Activated CD8-positive, alpha-beta memory T cell treated with anti-CD3 and anti-CD28 coated beads for 1 hour (primary cell): ENCODE measurements around the gene B3GALT6.

ENCODE experiments used
- DNase-seq, 2 donors: peaks; one replicate each; pipeline ENCODE4 v3.0.0-alpha.2; 2020; ENCODE audit warnings: low read depth in 1 of 2; ENCODE audit errors: extremely low read depth in 1 of 2

Gene B3GALT6

DNA sequence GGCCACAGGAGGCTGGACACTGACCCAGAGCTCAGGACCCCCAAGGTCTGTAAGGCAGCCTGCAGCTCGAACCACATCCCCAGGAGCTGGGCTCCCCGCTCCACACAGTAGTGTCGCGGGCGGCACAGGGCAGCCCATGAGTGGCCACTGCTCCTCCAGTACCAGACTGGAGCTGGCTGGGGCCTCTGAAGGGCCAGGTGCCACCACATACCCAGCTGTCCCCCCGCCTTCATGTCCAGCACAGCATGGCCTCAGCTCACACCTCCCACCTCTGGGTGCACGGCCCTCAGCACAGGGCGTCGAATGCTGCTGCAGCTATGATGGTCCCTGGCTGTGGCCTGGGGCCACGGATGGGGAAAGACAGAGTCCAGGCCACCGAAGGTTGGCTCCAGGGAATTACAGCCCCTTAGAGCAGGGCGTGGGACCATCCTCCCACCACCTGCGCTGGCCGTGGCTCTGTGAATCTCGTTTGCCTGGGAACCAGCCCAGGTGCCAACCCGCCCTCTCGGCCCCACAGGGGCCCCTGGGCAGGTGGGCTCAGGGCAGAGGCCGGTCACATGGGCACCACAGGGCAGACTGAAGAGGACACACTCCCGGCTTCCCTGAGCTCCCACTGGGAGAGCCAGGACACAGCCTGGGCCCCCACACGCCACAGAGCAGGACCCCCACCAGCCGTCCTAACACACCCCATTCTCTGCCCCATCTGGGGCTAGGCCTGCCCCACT, 16.0 kb upstream of the B3GALT6 start:
- DNase-seq, result no peak

DNA sequence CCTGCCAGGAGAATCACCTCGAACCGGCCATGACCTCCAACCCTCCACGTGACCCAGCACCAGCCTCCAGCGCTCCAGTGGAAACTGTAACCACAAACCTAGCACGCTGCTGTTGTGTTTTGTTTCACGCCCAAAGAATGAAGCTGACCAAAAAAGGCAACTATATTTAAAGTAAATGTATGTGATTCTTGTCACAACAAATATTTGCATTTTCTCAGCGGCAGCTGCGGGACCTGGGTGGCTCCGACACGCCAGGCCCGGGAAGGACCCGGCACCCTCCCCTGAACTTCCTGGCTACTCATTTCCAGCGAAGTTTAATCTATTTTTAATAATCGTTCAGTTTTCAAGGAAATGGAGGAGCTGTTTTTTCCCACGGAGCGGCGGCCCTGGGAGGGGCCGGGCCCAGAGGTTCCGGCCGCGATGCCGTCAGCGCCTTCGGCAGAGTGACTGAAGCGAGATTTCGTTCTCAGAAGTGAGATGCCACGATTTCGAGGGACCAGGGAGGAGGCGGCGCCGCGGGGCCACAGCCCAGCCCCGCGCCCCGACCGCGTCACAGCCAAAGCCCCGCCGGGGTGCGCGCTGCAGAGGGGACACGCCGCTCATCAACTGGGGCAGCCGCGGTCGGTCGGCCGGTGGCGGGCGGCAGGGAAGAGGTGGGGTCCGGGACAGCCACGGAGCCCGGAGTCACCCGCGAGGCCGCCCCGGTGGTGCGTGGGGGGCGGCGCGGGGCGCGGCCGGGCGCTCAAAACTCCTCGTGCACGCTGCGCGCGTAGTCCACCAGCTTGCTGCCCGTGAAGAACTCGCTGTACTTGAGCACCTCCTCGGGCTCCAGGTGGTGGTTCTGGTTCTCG, 15.0 kb upstream of the B3GALT6 start:
- no peak for DNase-seq

DNA sequence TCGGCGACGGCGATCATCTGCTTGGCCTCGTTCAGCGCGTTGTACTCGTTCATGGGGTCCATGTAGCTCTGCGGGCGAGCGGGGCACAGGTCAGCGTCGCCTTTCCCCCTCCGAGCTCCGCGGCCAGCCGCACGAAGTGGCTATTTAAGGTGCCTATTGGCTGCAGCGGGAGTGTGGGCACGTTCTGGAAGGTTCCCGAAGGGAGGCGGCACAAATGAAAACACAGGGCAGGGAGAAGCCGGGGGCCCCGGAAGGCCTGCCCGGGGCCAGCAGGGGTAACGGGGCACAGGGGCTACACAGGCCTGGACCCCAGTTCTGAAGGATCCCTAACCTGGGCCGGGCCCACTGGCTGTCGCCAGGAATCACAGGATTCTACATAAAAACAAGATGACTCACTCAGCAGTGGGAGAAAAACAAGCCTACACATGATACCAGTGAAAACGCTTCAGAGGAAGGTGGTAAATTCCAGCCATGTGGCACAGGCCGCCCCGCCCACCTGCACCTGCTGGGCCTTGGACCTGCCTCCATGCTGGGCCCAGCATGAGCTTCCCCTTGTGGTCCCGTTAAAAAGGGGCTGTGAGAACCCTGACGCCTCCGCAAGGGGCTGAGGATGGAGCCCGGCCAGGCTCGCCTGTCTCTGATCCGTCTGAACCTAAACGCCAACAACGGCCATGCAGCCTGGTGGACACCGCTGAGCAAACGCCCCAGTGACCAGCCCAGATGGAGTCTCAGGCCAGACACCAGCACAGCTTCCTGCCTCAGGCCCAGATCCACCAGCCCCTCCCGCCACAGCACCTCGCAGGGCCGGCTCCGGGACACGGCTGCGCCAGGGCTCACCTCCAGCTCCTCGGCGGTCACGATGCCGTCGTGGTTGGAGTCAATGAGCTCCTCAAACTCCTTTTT, 14.2 kb upstream of the B3GALT6 start:
- DNase-seq, result no peak

DNA sequence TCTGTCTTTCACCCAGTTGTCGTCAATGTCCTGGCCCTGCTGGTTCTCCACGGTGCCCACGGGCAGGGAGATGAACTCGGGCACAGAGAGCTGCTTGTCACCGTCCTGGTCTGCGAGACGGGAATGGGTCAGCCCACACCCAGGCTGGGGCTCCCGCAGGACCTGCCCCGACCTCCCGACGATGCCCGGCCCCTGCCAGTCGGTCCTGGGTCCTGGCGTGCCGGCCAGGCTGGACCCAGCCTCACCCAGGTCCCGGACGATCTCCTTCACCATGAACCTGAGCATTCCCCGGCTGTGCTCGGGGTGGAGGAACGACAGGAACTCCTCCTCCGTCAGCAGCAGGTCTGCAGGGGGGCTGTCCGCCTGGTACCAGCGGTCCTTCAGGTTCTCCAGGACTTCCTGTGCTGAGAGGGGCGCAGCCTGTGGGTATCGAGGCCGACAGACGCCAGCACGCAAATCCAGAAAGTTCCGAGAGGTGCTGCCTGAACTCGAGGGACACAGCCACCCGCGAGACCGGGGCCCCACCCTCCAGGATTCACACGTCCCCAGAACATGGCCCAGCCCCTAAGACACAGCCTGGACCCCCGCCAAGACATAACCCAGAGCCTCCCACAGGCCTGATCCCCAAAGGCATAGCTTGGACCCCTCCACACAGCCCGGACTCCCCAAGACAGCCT, 13.4 kb upstream of the B3GALT6 start:
- no peak for DNase-seq

DNA sequence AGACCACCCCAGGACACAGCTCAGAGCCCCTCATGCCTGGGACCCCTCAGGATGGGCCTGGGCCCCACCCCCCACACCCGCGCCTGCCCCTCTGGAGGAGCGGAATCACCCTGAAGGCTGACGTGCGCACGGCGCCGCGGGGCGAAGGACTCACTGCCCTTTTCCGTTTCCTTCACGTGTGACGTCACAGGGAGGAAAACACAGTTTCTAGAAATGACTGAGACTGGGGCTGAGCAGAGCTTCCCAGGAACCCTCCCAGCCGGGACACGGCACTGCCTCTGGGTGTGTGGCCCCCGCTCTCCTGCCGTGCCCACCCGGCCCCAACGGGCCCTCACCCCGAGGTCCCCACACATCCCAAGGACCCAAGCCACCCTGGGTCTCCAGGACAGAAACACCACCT, 12.7 kb upstream of the B3GALT6 start:
- no peak for DNase-seq

DNA sequence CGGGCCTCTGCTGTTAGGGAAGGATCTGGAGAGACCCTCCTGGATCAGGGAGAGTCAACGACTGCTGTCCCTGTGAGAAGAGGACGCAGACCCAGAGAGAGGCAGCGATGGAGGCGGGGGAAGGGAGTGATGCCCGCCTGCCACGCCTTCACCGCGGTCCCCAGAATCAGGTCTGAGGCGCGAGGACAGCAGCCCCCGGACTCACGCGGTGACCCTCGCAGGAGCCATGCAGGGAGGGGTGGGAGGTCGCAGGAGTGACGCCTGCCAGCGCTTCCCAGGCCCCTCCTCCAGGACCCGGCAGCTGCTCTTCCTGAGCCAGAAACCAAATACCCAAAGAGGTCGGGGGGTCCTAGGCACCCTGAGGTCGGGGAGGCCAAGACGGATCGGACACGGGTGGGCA, 11.8 kb upstream of the B3GALT6 start:
- no peak for DNase-seq

DNA sequence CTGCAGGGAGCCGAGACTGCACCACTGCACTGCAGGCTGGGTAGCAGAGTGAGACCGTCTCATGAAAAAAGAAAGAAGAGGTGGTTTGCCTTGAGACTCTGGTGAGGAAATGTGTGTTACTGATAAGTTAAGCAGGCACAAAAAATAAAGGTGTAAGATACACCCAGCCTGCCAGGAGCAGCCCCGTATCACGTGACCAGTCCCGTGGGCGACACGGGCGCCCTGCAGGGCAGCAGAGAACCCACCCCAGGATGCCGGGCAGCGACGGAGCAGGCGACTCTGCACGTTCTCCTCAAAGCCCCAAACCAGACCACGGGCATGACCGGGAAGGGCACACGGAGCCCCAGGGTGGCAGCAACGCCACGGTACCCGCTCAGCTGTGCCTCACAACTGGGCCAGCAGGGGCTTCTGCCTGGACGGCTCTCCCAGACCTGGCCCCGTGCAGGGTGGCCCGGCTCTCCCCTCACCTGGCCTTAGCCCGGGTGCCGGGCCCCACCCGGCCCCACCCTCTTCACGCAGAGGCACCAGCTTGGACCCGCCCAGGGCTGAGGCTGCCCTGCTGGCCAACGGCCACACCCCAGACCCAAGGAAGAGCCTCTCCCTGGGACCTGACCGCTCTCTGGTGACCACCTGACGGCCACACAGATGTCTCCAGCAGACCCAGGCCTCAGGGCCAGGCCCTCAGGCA, 10.0 kb upstream of the B3GALT6 start:
- no peak for DNase-seq

DNA sequence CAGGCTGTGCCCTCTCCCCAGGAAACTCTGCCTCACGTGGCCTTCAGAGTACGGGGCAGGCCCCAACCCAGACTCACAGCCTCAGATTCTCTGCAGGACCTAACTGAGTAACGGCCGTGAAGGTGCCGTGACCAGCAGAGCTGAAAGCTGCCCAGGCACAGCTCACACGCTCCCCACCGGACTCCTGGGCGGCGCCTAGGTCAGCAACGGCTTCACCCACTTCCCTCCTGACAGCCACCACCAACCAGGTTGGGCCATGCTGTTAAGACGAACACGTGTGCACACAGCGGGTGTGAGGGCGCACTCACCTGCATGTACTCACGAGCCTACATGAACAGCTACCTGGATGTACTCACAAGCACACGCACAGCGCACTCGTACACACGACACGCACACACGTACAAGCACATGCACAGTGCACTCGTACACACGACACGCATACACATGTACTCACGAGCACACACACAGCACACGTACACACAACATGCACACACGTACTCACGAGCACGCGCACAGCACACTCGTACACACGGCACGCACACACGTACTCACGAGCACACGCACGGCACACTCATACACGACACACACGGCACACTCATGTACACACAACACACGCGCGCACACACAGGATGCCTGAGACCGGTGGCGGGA, 9.3 kb upstream of the B3GALT6 start:
- DNase-seq, result no peak

DNA sequence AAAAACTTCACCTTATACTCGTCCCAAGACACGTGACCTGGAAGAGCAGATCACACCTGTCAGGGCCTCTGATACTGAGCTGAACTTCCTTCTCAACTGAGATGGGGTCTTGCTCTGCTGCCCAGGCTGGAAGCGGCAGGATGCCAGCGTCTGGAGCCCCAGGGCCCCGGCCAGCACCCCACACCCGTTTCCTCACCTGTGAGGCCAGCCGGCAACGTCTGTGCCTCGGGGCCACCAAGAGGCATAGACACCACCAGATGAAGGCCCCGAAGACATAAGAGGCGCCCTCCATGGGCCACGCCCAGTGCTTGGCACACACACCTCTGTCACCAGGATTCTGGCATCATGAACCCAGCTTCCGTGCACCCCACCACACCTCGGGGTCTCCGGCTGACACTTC, 8.7 kb upstream of the B3GALT6 start:
- DNase-seq, result no peak

DNA sequence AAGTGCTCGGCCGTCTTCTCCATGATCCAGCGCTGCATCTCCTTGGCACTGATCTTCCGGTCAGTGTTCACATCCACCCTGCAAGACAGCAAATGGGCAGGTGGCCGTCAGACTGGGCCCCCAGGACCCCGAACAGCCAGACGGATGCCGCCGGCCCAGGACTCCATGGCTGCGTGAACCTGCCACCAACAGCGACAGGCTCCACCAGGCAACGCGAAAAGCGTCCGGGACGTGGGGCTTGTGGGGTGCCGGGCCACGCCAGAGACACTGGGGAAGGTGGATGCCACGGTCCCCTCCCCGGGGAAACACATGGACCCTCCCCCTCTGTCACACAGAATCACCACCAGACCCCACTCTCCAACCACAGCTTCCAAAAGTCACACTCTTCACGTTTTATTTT, 8.1 kb upstream of the B3GALT6 start:
- no peak for DNase-seq

DNA sequence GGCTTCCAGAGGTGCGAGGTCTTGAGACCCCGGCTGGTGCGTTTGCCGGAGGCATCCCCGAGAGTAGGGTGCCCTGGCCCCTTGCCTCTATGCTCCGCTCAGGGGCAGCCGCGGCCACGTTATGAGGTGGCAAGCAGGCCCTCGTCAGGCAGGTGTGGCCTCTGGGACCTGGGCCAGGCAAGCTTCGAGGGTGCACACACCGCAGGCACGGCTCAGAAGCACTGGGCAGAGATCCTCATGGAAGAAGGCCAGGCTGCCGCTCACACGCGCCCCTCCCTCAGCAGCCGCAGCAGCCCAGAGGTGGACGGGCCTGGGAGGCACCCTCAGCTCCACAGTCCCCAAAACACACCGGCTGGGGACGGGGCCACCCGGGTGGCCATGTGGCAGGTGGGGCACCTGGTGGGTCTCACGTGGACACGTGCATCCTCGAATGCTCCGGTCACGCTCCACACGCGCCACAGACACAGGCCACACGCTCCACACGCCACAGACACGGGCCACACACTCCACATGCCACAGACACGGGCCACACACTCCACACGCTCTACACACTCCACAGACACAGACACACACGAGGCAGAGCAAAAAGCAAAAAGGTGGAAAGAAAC, 6.7 kb upstream of the B3GALT6 start:
- DNase-seq, result no peak

DNA sequence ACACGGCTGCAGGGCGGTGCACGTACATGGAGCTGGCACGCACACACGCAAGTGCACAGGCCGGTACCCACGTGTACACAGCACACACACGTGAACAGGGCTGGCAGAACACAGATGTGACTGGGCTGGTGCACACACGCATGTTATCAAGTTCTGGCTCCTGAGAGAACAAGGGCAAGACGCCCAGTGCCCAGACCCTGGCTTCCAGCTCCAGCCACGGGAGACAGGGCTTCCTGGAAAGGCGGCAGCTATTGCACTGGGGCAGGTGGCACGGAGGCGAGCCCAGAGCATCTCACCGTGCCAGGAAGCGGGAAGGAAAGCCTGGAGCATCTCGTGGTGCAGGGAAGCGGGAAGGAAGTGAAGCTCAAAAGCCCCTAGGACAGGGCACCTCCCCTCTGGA, 6.1 kb upstream of the B3GALT6 start:
- no peak for DNase-seq

DNA sequence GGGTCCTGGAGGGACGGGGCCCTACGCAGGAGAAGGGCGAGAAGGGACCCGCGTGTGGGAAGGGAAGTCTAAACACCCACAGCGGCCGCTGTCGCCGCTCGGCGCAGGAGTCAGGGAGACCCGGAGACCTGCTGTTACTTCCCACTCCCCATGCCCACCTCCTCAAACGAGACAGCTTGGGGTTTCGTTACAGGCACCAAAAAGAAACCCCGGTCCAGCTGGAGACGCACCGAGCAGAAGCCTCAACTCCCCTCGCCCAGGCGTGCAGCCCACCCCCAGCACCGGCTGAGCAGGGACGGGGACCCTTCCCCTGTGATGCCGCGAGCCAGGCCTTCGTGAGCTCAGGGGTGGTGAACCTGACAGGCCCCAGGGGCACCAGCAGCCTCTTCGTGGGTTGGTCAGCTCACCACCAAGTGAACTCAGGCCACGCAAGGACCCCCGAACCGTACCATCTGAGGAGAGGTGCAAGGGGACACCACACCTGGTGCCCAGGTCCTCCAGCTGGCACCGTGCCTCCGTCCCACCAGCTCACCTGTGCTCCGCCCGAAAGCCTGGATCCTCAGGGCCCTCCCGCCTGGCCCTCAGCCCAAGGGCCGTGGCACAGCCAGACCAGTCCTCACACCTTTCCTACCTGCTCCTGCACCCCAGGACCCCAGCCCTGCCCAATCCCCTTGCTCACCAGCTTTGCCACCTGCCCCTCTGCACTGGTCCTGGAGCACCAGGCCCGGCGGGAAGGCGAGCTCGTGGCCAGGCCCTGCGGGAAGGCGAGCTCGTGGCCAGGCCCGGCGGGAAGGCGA, 5.3 kb upstream of the B3GALT6 start:
- DNase-seq, result no peak

DNA sequence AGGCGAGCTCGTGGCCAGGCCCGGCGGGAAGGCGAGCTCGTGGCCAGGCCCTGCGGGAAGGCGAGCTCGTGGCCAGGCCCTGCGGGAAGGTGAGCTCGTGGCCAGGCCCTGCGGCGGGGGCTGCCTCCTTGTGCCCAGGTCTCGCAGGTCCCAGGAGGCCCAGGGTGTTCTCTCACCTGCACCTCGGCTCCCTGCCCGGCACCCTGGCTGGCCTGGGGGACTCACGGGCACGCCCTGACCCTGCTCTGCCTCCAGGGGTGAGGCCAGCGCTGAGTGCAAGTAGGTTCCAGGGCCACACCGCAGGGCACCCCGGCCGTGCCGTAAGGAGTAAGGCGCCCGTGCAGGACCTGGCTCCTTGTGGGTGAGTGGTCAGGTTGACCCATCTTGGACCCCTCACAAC, 4.7 kb upstream of the B3GALT6 start:
- DNase-seq, result no peak

DNA sequence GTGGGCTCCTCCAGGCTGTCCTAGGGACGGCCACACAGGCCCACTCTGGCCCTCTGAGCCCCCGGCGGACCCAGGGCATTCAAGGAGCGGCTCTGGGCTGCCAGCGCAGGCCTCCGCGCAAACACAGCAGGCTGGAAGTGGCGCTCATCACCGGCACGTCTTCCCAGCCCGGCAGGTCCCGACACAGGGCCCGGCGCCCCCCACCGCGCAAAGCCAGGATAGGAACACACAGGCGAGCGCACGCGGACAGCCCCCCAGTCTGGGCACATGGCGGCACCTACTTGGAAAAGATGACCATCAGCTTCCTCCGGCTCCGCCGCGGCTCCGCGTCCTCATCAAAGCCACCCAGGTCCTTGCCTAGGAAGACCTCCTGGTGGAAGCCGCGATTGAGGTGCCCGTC, 3.9 kb upstream of the B3GALT6 start:
- DNase-seq, result no peak

DNA sequence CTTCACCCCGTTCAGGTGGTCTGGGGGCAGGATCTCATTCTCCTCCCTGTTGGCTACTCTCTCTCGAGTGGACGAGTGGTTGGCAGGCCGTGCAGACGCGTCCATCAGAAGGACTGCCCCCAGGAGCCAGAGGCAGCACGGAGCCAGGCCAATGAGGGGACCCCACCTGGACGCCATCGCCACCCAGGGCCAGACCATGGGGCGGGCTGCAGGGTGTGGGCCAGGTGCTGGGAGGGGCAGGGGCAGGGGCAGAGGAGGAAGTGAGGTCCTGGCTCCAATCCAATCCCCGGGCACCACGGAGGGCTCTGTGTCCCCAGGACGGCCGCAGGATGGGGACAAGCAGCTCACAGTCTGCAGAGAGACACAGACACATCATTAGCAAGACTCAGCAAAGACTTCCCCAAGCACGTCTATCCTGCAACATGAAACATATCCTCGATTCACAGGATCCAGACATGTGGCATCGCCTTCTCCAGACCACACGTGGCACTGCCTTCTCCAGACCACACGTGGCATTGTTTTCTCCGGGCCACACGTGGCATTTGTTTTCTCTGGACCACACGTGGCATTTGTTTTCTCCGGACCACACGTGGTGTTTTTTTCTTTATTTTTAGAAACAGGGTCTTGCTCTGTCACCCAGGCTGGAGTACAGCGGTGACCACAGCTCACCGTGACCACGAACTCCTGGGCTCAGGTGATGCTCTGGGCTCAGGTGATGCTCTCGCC, 3.3 kb upstream of the B3GALT6 start:
- no peak for DNase-seq

DNA sequence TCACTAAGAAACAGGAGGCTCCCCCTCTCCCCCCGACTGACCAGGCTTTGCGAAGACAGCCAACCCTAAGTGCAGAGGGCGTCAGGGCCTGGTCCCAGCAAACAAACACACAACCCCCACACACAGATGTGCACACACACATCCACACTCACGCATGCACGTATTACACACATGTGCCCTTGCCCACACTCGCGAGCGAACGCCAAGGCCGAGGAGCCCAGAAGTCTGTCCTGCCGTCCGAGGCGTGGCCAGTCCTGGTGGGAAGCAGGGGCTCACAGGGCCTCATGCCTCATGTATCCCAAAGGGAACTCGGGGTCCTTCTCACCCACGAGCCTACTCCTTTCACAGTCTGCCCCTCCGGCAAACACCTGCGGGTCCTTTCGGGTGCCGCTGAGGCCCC, 2.3 kb upstream of the B3GALT6 start:
- DNase-seq, result no peak
